ENCODE data around the gene AIFM2.
"Not testable (repeated sequence)": the region's sequence is repeated elsewhere in the genome, so short reads cannot be mapped to it uniquely, and the experiment has no call there.

AIFM2 gene

GRCh38 chr10:70090013-70090412, 42.6 kb downstream of the AIFM2 start:
- FAIRE-seq: no peak

GRCh38 chr10:70088308-70088698, 44.3 kb downstream of the AIFM2 start:
- FAIRE-seq: no peak

GRCh38 chr10:70087616-70088307, 44.9 kb downstream of the AIFM2 start:
- no peak for FAIRE-seq

GRCh38 chr10:70085975-70086613, 46.5 kb downstream of the AIFM2 start:
- FAIRE-seq: no peak

- FAIRE-seq: no peak
These were observed 48.4 kb downstream of the AIFM2 start for GRCh38 chr10:70084189-70084588.

- FAIRE-seq: not testable (repeated sequence)
These were observed 51.8 kb downstream of the AIFM2 start for GRCh38 chr10:70080789-70081188.

GRCh38 chr10:70078937-70079336, 53.7 kb downstream of the AIFM2 start:
- no peak for FAIRE-seq

- FAIRE-seq: no peak
These were observed 54.3 kb downstream of the AIFM2 start for GRCh38 chr10:70078329-70078728.

- FAIRE-seq: no peak
These were observed 57.7 kb downstream of the AIFM2 start for GRCh38 chr10:70074971-70075370.

GRCh38 chr10:70074165-70074564, 58.5 kb downstream of the AIFM2 start:
- FAIRE-seq: no peak

- no peak for FAIRE-seq
These were observed 61.8 kb downstream of the AIFM2 start for GRCh38 chr10:70070834-70071233.

- no peak for FAIRE-seq
These were observed 63.3 kb downstream of the AIFM2 start for GRCh38 chr10:70069346-70069745.

- no peak for FAIRE-seq
These were observed 63.7 kb downstream of the AIFM2 start for GRCh38 chr10:70068925-70069324.

GRCh38 chr10:70067586-70067985, 65.0 kb downstream of the AIFM2 start:
- no peak for FAIRE-seq

GRCh38 chr10:70066190-70066589, 66.4 kb downstream of the AIFM2 start:
- FAIRE-seq: no peak

GRCh38 chr10:70064486-70064885, 68.1 kb downstream of the AIFM2 start:
- FAIRE-seq: no peak

GRCh38 chr10:70063418-70064098, 69.1 kb downstream of the AIFM2 start:
- no peak for FAIRE-seq

Data from TTC549 (cell line).